GM20431 (cell line): ENCODE results near the gene MYL7.
"Not testable (repeated sequence)": the region's sequence is repeated elsewhere in the genome, so short reads cannot be mapped to it uniquely, and the experiment has no call there.

Source experiments
- in situ Hi-C: fragments of 300-500 bp; cut with MseI, MboI; formaldehyde crosslinking; loops from one replicate; pipeline ENCODE4 v1.15.0; 2020; ENCODE audit warnings: low sequenced_read_pairs; ENCODE audit not compliant: unreplicated experiment

Gene MYL7

GRCh38 chr7:44141221-44141850 is at the start of gene MYL7:
Gene MYL7, minus strand, starts transcription at chr7:44141332. Its CDS starts 27 bp downstream, at chr7:44141305.
- in situ Hi-C loops: no loop called here

- in situ Hi-C loops: no loop called here
Measured at GRCh38 chr7:44189993-44190872, 49.1 kb upstream of the MYL7 start.

GRCh38 chr7:44189286-44189992 is 48.3 kb upstream of the MYL7 start, which contains the start of gene GCK:
Gene GCK, minus strand, starts transcription at chr7:44189439. Its CDS starts 486 bp downstream, at chr7:44188953.
- in situ Hi-C loops: no loop called here

GRCh38 chr7:44188480-44189225 is 47.5 kb upstream of the MYL7 start:
- in situ Hi-C loops: no loop called here

- in situ Hi-C loops: no loop called here
Measured at GRCh38 chr7:44187636-44188416, 46.7 kb upstream of the MYL7 start.

GRCh38 chr7:44186736-44187135 is 45.6 kb upstream of the MYL7 start:
- in situ Hi-C loops: no loop called here

- in situ Hi-C loops: no loop called here
Measured at GRCh38 chr7:44185729-44186128, 44.6 kb upstream of the MYL7 start.

GRCh38 chr7:44184873-44185446 is 43.8 kb upstream of the MYL7 start:
- in situ Hi-C loops: no loop called here

- in situ Hi-C loops: no loop called here
Measured at GRCh38 chr7:44184206-44184872, 43.2 kb upstream of the MYL7 start.

- in situ Hi-C loops: no loop called here
Measured at GRCh38 chr7:44183386-44183785, 42.3 kb upstream of the MYL7 start.

- in situ Hi-C loops: no loop called here
Measured at GRCh38 chr7:44182827-44183226, 41.7 kb upstream of the MYL7 start.

- in situ Hi-C loops: no loop called here
Measured at GRCh38 chr7:44180631-44181030, 39.5 kb upstream of the MYL7 start.

- in situ Hi-C loops: no loop called here
Measured at GRCh38 chr7:44177570-44178131, 36.5 kb upstream of the MYL7 start.

- in situ Hi-C loops: no loop called here
Measured at GRCh38 chr7:44176486-44176885, 35.4 kb upstream of the MYL7 start.

GRCh38 chr7:44175730-44176129 is 34.6 kb upstream of the MYL7 start:
- in situ Hi-C loops: no loop called here

- in situ Hi-C loops: not testable (repeated sequence)
Measured at GRCh38 chr7:44174694-44174948, 33.5 kb upstream of the MYL7 start.

GRCh38 chr7:44173911-44174693 is 33.0 kb upstream of the MYL7 start:
- in situ Hi-C loops: no loop called here
